Endothelial cell of umbilical vein (primary cell): ENCODE measurements around the gene PCGF5.

Source experiments
- EZH2 ChIP-seq: IDR thresholded peaks from 2 replicates; pipeline ENCODE4 v1.6.1; 2012; ENCODE audit warnings: borderline replicate concordance, low read depth, mild to moderate bottlenecking, moderate library complexity, low read length, inconsistent platforms; ENCODE audit not compliant: severe bottlenecking
- GATA2 ChIP-seq: IDR thresholded peaks from 2 replicates; pipeline ENCODE4 v1.7.0; 2011; ENCODE audit warnings: low read depth, mild to moderate bottlenecking, moderate library complexity, mixed read lengths, low read length; ENCODE audit not compliant: insufficient read length, insufficient read depth
- MYC ChIP-seq: IDR thresholded peaks from one replicate; pipeline ENCODE4 v1.6.1; 2011; ENCODE audit warnings: mild to moderate bottlenecking, low read depth, low read length
- POLR2A ChIP-seq: IDR thresholded peaks from 2 replicates; pipeline ENCODE4 v1.6.1; 2012; ENCODE audit warnings: low read depth, mild to moderate bottlenecking, control low read depth, low read length
- POLR2AphosphoS5 ChIP-seq: IDR thresholded peaks from 2 replicates; pipeline ENCODE4 v1.6.1; 2012; ENCODE audit warnings: low read depth, mild to moderate bottlenecking, control low read depth, low read length, moderate library complexity; ENCODE audit not compliant: insufficient read depth
- TF ChIP-seq, protein P1 (sequence below), 2 donors: IDR thresholded peaks; 1 replicate in 1 of 2; 2 replicates in 1 of 2; pipeline ENCODE4 v1.5.1; 2011; ENCODE audit warnings: low read length in 2 of 2, mild to moderate bottlenecking in 2 of 2, moderate library complexity in 2 of 2, control low read depth in 1 of 2, inconsistent platforms in 1 of 2, low read depth in 1 of 2; ENCODE audit not compliant: insufficient read depth in 1 of 2; ENCODE audit errors: extremely low read depth in 1 of 2

DNA sequence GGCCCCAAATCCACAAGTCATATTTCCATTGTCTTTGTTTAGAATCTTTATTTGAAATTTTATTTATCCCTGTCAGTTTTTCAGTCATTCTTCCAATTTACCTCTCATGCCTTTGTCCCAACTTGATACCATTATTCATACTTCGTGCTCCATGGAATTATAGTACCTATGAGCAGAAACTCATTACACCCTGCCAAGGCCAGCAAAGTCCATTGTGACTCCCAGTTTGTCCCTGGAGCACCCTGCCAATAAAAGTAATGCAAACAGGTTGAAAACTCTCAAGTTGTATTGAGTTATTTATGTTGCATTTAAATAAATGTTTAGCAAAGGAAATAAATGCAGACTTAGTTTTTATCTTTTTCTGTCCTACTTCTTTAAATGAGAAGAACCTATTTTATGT lies 19.3 kb downstream of the PCGF5 start:
- no peak for TF ChIP-seq EZH2
- TF ChIP-seq POLR2AphosphoS5, result no peak
- no peak for TF ChIP-seq POLR2A
- TF ChIP-seq, protein P1, sequence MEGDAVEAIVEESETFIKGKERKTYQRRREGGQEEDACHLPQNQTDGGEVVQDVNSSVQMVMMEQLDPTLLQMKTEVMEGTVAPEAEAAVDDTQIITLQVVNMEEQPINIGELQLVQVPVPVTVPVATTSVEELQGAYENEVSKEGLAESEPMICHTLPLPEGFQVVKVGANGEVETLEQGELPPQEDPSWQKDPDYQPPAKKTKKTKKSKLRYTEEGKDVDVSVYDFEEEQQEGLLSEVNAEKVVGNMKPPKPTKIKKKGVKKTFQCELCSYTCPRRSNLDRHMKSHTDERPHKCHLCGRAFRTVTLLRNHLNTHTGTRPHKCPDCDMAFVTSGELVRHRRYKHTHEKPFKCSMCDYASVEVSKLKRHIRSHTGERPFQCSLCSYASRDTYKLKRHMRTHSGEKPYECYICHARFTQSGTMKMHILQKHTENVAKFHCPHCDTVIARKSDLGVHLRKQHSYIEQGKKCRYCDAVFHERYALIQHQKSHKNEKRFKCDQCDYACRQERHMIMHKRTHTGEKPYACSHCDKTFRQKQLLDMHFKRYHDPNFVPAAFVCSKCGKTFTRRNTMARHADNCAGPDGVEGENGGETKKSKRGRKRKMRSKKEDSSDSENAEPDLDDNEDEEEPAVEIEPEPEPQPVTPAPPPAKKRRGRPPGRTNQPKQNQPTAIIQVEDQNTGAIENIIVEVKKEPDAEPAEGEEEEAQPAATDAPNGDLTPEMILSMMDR (IDR thresholded peaks at IDR 0.05; ENCODE audit: extremely low read depth in 1 of 2, insufficient read depth in 1 of 2, low read depth in 1 of 2, low read length in 2 of 2), result no peak
- no peak for TF ChIP-seq GATA2
- TF ChIP-seq MYC, result no peak
